Endometrium (tissue), 2 donors: ENCODE measurements around the gene SPATA19.
"Not testable (repeated sequence)": the region's sequence is repeated elsewhere in the genome, so short reads cannot be mapped to it uniquely, and the experiment has no call there.

ENCODE experiments used
- FAIRE-seq: peaks from 2 replicates; lab custom pipeline; 2012; peaks lifted over from hg19 to GRCh38; lab: Jason Lieb, UNC
- donor health status: control.
- donor health status: control.

Gene SPATA19

GRCh38 chr11:133845413-133845812 is at the start of gene SPATA19:
SPATA19 (minus strand) TSS chr11:133845513; CDS start chr11:133845446, 67 bp downstream.
- FAIRE-seq, result no peak

- no peak for FAIRE-seq
Observed at GRCh38 chr11:133895061-133895479, 49.8 kb upstream of the SPATA19 start.

GRCh38 chr11:133893381-133893780 is 48.1 kb upstream of the SPATA19 start:
- no peak for FAIRE-seq

GRCh38 chr11:133892584-133893380 is 47.5 kb upstream of the SPATA19 start:
- FAIRE-seq, result no peak

GRCh38 chr11:133892126-133892525 is 46.8 kb upstream of the SPATA19 start:
- FAIRE-seq, result no peak

GRCh38 chr11:133889893-133890292 is 44.6 kb upstream of the SPATA19 start:
- no peak for FAIRE-seq

GRCh38 chr11:133889188-133889587 is 43.9 kb upstream of the SPATA19 start:
- no peak for FAIRE-seq

GRCh38 chr11:133887692-133888332 is 42.5 kb upstream of the SPATA19 start:
- no peak for FAIRE-seq

GRCh38 chr11:133886029-133886428 is 40.7 kb upstream of the SPATA19 start:
- FAIRE-seq, result no peak

- no peak for FAIRE-seq
Observed at GRCh38 chr11:133872160-133872559, 26.8 kb upstream of the SPATA19 start.

- no peak for FAIRE-seq
Observed at GRCh38 chr11:133867456-133867855, 22.1 kb upstream of the SPATA19 start.

GRCh38 chr11:133865466-133865865 is 20.2 kb upstream of the SPATA19 start:
- no peak for FAIRE-seq

GRCh38 chr11:133864756-133865155 is 19.4 kb upstream of the SPATA19 start:
- no peak for FAIRE-seq

- FAIRE-seq, result no peak
Observed at GRCh38 chr11:133860151-133860550, 14.8 kb upstream of the SPATA19 start.

GRCh38 chr11:133854330-133854960 is 9.1 kb upstream of the SPATA19 start:
- not testable (repeated sequence) for FAIRE-seq

GRCh38 chr11:133844217-133844616 is 1.1 kb downstream of the SPATA19 start:
- FAIRE-seq, result no peak

GRCh38 chr11:133843454-133843987 is 1.8 kb downstream of the SPATA19 start:
- FAIRE-seq, result no peak

- FAIRE-seq, result no peak
Observed at GRCh38 chr11:133842730-133843129, 2.6 kb downstream of the SPATA19 start.

GRCh38 chr11:133842053-133842452 is 3.3 kb downstream of the SPATA19 start:
- no peak for FAIRE-seq

- no peak for FAIRE-seq
Observed at GRCh38 chr11:133841279-133842043, 3.9 kb downstream of the SPATA19 start.

- FAIRE-seq, result no peak
Observed at GRCh38 chr11:133840479-133840941, 4.8 kb downstream of the SPATA19 start.
